T-cell (primary cell): Measurements from ENCODE around the gene PPME1. TPM values are rescaled to one million over a fixed set of nuclear protein-coding genes. Genes with fewer than 3 reads are reported as not detected.
"Not testable (repeated sequence)": the region's sequence is repeated elsewhere in the genome, so short reads cannot be mapped to it uniquely, and the experiment has no call there.

Experiments used
- ATAC-seq, 4 experiments: fragments of 200-7000 bp in 3 of 4; fragments of 150-1000 bp in 1 of 4; cut with Tn5 transposase; replicated peaks in 1 of 4; 1 replicate in 3 of 4; 2 replicates in 1 of 4; pipeline ENCODE4 v1.10.0; 2021; ENCODE audit warnings: moderate library complexity in 3 of 4, mild to moderate bottlenecking in 2 of 4, moderate number of reproducible peaks in 1 of 4
- CTCF ChIA-PET, 2 donors: fragments of 300-600 bp; sonication (Branson Sonifier 250); formaldehyde crosslinking; loops; one replicate each; lab custom pipeline; 2022; ENCODE audit warnings: antibody characterized with exemption in 2 of 2; lab: Charles Lee
- POLR2A ChIA-PET, 2 donors: fragments of 300-600 bp; sonication (Branson Sonifier 250); formaldehyde crosslinking; loops; one replicate each; lab custom pipeline; 2022; ENCODE audit warnings: antibody characterized with exemption in 2 of 2; lab: Charles Lee
- DNase-seq, 35 experiments: peaks; one replicate each; pipeline versions ENCODE4 v3.0.0 to v3.0.0-alpha.2; 2013 to 2023
- H3K27ac ChIP-seq: one replicate; pipeline ENCODE4 v1.5.1; 2013; ENCODE audit warnings: low read length
- H3K27me3 ChIP-seq, 2 experiments: replicated peaks in 1 of 2; 1 replicate in 1 of 2; 2 replicates in 1 of 2; pipeline versions ENCODE4 v1.6.1 to v1.7.0; 2013; ENCODE audit warnings: low read length in 1 of 2, mixed read lengths in 1 of 2; ENCODE audit not compliant: control insufficient read depth in 2 of 2, insufficient read depth in 2 of 2; ENCODE audit errors: extremely low read depth in 1 of 2
- H3K36me3 ChIP-seq, 2 donors: 1 replicate in 1 of 2; 2 replicates in 1 of 2; pipeline versions ENCODE4 v1.6.1 to v1.7.0; 2013; ENCODE audit warnings: low read length in 1 of 2; ENCODE audit not compliant: control insufficient read depth in 2 of 2, insufficient read depth in 1 of 2; ENCODE audit errors: extremely low read depth in 1 of 2
- H3K4me1 ChIP-seq, 2 experiments: 1 replicate in 1 of 2; 2 replicates in 1 of 2; pipeline versions ENCODE4 v1.6.1 to v1.7.0; 2013; ENCODE audit warnings: low read length in 2 of 2, mixed read lengths in 1 of 2; ENCODE audit not compliant: insufficient read depth in 2 of 2, control insufficient read depth in 1 of 2; ENCODE audit errors: extremely low read depth in 1 of 2
- H3K4me3 ChIP-seq, 2 donors: 1 replicate in 1 of 2; 2 replicates in 1 of 2; pipeline versions ENCODE4 v1.5.1 to v1.7.0; 2013; ENCODE audit warnings: mild to moderate bottlenecking in 2 of 2, low read length in 1 of 2, moderate library complexity in 1 of 2; ENCODE audit not compliant: control insufficient read depth in 1 of 2; ENCODE audit errors: extremely low read depth in 1 of 2
- H3K9me3 ChIP-seq: 2 replicates; pipeline ENCODE4 v1.7.0; 2013
- H3K27ac Mint-ChIP-seq, 2 donors: one replicate each; pipeline ENCODE4 v1.8.0; 2020 to 2021; ENCODE audit warnings: mild to moderate bottlenecking in 2 of 2, mixed read lengths in 2 of 2
- H3K27me3 Mint-ChIP-seq, 2 donors: one replicate each; pipeline ENCODE4 v1.8.0; 2021 to 2022; ENCODE audit warnings: mixed read lengths in 2 of 2
- H3K36me3 Mint-ChIP-seq: one replicate; pipeline ENCODE4 v1.8.0; 2021; ENCODE audit warnings: mixed read lengths
- H3K4me1 Mint-ChIP-seq, 3 donors: one replicate each; pipeline ENCODE4 v1.8.0; 2020 to 2022; ENCODE audit warnings: mixed read lengths in 3 of 3, mild to moderate bottlenecking in 1 of 3
- H3K4me3 Mint-ChIP-seq, 3 donors: one replicate each; pipeline ENCODE4 v1.8.0; 2020 to 2022; ENCODE audit warnings: mild to moderate bottlenecking in 3 of 3, mixed read lengths in 3 of 3, moderate library complexity in 3 of 3
- H3K9me3 Mint-ChIP-seq, 3 donors: one replicate each; pipeline ENCODE4 v1.8.0; 2020 to 2022; ENCODE audit warnings: mixed read lengths in 3 of 3
- WGBS: methylation state at CpG from one replicate; pipeline ENCODE4 v1.1.5; 2013; ENCODE audit warnings: missing lambda C conversion rate; ENCODE audit not compliant: insufficient coverage; 5-methylcytosine and 5-hydroxymethylcytosine counted together
- total RNA-seq, 35 experiments: library from RNA in 6 of 35; stranded (reverse) in 6 of 35; fragments of 120-200 nt in 1 of 35; gene quantifications; one replicate each; pipeline versions ENCODE4 v1.2.1 to v1.2.4 and lab custom pipeline; 2013 to 2026

Gene PPME1, protein sequence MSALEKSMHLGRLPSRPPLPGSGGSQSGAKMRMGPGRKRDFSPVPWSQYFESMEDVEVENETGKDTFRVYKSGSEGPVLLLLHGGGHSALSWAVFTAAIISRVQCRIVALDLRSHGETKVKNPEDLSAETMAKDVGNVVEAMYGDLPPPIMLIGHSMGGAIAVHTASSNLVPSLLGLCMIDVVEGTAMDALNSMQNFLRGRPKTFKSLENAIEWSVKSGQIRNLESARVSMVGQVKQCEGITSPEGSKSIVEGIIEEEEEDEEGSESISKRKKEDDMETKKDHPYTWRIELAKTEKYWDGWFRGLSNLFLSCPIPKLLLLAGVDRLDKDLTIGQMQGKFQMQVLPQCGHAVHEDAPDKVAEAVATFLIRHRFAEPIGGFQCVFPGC
- total RNA-seq (10 to 100 TPM; 17.1 to 21.1 (median 18.6) TPM), total RNA-seq (lab: John Stamatoyannopoulos, UW) (12.0 to 44.0 (median 19.9) reads per million in 29 experiments)
- total RNA-seq (2013) = 15.9 TPM

DNA sequence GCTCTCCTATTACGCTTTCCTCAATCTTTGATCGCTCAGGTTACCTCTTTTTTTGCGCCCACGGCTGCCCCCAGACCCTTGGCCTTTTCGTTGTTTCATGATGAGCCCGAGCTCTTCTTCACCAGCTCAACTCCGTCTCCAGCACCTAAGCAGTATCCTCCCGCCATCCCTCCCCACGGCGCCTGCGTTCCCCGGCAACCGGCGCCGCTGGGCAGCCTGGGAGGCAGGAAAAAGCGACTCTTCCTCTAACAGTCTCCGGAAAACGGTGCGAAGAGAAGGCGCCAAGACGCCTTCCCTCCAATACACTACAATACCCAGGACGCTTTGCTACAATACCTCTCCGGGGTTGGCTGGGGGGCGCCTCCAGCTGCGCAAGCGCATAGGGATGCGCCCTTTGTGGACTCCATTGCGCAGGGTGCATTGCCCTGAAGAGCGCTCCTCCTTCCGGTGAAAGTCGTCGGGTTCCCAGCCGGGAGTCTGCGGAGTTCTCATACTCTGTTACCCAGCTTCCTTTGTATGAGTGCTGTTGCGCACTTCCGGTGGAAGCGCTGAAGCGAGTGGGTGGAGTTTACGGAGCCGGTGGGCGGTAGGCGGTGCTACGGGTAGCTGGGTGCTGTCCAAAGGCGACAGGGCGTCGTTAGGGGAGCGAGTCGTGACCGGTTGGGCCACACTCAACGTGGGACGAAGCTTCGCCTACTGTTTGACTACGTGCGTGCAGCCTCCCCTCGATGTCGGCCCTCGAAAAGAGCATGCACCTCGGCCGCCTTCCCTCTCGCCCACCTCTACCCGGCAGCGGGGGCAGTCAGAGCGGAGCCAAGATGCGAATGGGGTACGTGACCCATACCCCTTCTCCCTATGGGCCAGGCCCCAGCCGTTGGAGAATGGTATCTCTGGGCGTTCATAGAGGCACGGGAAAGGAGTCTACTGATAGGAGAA, at the start of gene PPME1, which contains the start of gene C2CD3:
PPME1 (plus strand) TSS at position 596 of the 936 bp plus-strand sequence; CDS start at position 729, 133 bp downstream.
C2CD3 (minus strand) TSS at position 309 of the 936 bp plus-strand sequence; CDS start at position 99, 210 bp downstream.
- Histone ChIP-seq H3K27me3 (no peaks in the 10 kb centered on the region), H3K9me3 (no peaks in the 10 kb centered on the region), H3K4me1 (peaks cover 23 to 24% of the 10 kb centered on the region in 2 experiments), H3K36me3 (peaks cover 0 to 16% of the 10 kb centered on the region in 2 donors), H3K4me3 (peak within 1 kb of the TSS; percentile 64 to 81), H3K27ac (peak within 1 kb of the TSS; percentile 74)
- H3K9me3 Mint-ChIP-seq = no peaks in the 10 kb centered on the region
- no peaks in the 10 kb centered on the region for H3K27me3 Mint-ChIP-seq
- no peak within 1 kb of the TSS for H3K4me3 Mint-ChIP-seq
- peaks cover 4 to 27% (median 25%) of the 10 kb centered on the region in 3 donors for H3K4me1 Mint-ChIP-seq
- CTCF ChIA-PET = interaction anchor here in 1 of 2 donors (0.8 to 1.4 kb wide), 4 partner anchors 13 to 190 kb away, joined by 3 to 4 read pairs (median 4); no protein-coding TSS in a partner anchor
- H3K27ac Mint-ChIP-seq = no peak within 1 kb of the TSS
- ATAC-seq = peak; percentile 94 to 96 (median 96)
- DNase-seq = peak; percentile 91 to 99 (median 97)
- POLR2A ChIA-PET = interaction anchor here (0.6 to 1.7 kb wide), 6 partner anchors 62 to 463 kb away, joined by 3 to 8 read pairs (median 4); no protein-coding TSS in a partner anchor
- WGBS = under 1% methylated on average over 52 of the region's 68 CpGs
- H3K36me3 Mint-ChIP-seq = peaks cover 25% of the 10 kb centered on the region

DNA sequence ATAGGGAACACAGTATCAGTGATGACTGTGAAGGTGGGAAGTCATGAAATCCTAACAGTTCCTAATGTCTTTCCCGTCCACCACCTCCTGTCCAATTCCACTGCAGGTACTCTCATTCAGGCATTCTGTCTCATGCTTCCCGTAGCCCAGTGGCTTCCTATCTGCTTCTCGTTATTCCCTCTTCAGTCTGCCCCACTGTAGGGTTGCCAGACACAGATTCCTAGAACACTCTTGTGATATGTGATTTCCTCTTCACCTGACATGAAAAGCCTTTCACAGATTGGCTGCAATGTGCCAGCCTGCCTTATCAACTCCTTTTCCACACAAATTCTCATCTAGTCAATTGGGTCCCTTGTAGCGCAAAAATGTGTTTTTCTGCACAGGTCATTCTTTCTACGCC, 49.3 kb upstream of the PPME1 start:
- Histone ChIP-seq H3K4me1 (no peaks in the 10 kb centered on the region), H3K4me3 (no peak overlapping the region), H3K9me3 (no peaks in the 10 kb centered on the region), H3K27ac (no peak overlapping the region), H3K27me3 (no peaks in the 10 kb centered on the region), H3K36me3 (peaks cover 0 to 8% of the 10 kb centered on the region in 2 donors)
- ChIA-PET CTCF (no interaction called here), POLR2A (no interaction called here)
- Mint-ChIP-seq H3K9me3 (peaks cover 0 to 4% (median 0%) of the 10 kb centered on the region in 3 donors), H3K36me3 (peaks cover 35% of the 10 kb centered on the region), H3K27ac (no peak overlapping the region), H3K27me3 (no peaks in the 10 kb centered on the region), H3K4me1 (no peaks in the 10 kb centered on the region), H3K4me3 (no peak overlapping the region)
- 100% methylated on average over 4 of the region's 5 CpGs for WGBS
- no peak for DNase-seq
- ATAC-seq = no peak

DNA sequence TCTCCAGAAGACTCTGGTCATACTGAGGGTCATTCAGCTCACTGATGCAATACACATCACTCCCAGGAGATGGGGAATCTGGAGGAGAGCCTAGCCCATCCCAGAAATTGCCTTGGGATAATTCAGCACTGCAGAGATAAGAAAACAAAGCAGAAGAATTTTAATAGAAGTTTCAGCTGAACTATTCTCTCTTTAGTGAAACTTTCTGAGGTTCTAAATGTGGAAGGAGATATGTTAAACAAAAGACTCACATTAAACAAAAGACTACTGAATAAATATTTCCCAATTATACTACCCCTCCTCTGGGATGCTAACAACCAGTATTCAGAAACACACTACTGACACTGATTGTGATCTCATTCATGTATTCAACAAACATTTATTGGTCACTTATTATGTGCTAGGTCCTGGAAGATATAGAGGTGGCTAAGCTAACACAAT, 48.1 kb upstream of the PPME1 start:
- no peak overlapping the region for H3K27ac ChIP-seq
- no peaks in the 10 kb centered on the region for H3K27me3 ChIP-seq
- peaks cover 0 to 3% of the 10 kb centered on the region in 2 donors for H3K36me3 ChIP-seq
- Mint-ChIP-seq H3K36me3 (peaks cover 26% of the 10 kb centered on the region), H3K9me3 (peaks cover 0 to 4% (median 0%) of the 10 kb centered on the region in 3 donors), H3K4me1 (no peaks in the 10 kb centered on the region), H3K4me3 (no peak overlapping the region), H3K27me3 (no peaks in the 10 kb centered on the region), H3K27ac (no peak overlapping the region)
- ATAC-seq = no peak
- ChIA-PET POLR2A (no interaction called here), CTCF (interaction anchor here in 1 of 2 donors (0.6 kb wide), 1 partner anchor 190 kb away, joined by 3 read pairs; no protein-coding TSS in a partner anchor)
- H3K4me3 ChIP-seq = no peak overlapping the region
- no peaks in the 10 kb centered on the region for H3K4me1 ChIP-seq
- DNase-seq = no peak
- no peaks in the 10 kb centered on the region for H3K9me3 ChIP-seq

DNA sequence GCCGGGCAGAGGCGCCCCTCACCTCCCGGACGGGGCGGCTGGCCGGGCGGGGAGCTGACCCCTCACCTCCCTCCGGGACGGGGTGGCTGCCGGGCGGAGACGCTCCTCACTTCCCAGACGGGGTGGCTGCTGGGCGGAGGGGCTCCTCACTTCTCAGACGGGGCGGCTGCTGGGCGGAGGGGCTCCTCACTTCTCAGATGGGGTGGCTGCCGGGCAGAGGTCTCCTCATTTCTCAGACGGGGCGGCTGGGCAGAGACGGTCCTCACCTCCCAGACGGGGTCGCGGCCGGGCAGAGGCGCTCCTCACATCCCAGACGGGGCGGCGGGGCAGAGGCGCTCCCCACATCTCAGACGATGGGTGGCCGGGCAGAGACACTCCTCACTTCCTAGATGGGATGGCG, 42.0 kb upstream of the PPME1 start:
- H3K4me1 ChIP-seq, H3K4me3 ChIP-seq, H3K9me3 ChIP-seq, H3K27me3 ChIP-seq, H3K9me3 Mint-ChIP-seq, H3K4me3 Mint-ChIP-seq, ATAC-seq, H3K27ac ChIP-seq, H3K27me3 Mint-ChIP-seq, H3K27ac Mint-ChIP-seq, DNase-seq, CTCF ChIA-PET, H3K4me1 Mint-ChIP-seq, POLR2A ChIA-PET: not testable (repeated sequence)
- 100% methylated on average over 7 of the region's 33 CpGs for WGBS
- peaks cover 38% of the 10 kb centered on the region for H3K36me3 Mint-ChIP-seq
- peaks cover 0 to 25% of the 10 kb centered on the region in 2 donors for H3K36me3 ChIP-seq

DNA sequence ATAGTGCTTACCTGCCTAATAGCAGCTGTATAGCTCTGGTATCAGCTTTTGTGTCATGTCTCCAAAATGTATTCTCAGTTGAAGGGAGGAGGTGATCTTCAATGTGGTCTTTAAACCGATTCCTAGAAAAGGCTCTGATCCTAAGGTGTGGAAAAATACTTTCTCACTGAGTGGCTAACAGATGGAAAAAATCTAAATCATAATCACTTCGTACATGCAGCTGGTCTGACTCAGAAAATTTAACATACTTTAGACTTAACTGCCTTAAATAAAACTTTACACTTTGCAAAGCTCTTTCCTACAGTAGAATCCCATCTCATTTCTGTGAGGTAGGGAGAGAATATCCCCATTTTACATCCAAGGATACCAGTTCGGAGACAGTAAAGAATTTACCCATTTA, 38.3 kb upstream of the PPME1 start:
- Histone ChIP-seq H3K36me3 (peaks cover 0 to 46% of the 10 kb centered on the region in 2 donors), H3K9me3 (no peaks in the 10 kb centered on the region), H3K27me3 (no peaks in the 10 kb centered on the region), H3K27ac (no peak overlapping the region), H3K4me3 (no peak overlapping the region), H3K4me1 (no peaks in the 10 kb centered on the region)
- Mint-ChIP-seq H3K36me3 (peaks cover 55% of the 10 kb centered on the region), H3K4me3 (no peak overlapping the region), H3K9me3 (no peaks in the 10 kb centered on the region), H3K27me3 (no peaks in the 10 kb centered on the region), H3K4me1 (no peaks in the 10 kb centered on the region), H3K27ac (no peak overlapping the region)
- DNase-seq (no peak), ATAC-seq (no peak)
- ChIA-PET CTCF (interaction anchor here in 1 of 2 donors (0.6 kb wide), 1 partner anchor 429 kb away, joined by 6 read pairs; no protein-coding TSS in a partner anchor), POLR2A (no interaction called here)
- no CpG with 5 or more reads among the region's 3 CpGs for WGBS

DNA sequence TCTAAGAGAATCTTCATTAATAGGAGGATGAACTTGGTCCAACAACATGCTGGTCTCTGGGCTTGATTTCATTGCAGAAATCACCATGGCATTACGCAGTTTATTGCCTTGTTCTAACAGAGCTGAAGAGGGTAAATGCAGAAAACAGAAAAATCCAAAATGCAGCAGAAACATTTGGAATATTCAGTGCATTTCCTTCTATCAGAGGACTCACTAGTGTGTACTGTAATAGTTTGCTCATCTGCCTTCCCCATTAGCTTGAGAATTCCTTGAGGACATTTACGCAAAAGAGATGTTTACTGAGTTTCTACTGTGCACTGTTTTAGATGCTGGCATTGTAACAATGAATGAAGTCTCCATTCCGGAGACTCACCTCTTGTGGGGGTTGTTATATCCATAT, 37.7 kb upstream of the PPME1 start:
- Histone ChIP-seq H3K4me3 (no peak overlapping the region), H3K27ac (no peak overlapping the region), H3K9me3 (no peaks in the 10 kb centered on the region), H3K36me3 (peaks cover 0 to 51% of the 10 kb centered on the region in 2 donors), H3K4me1 (no peaks in the 10 kb centered on the region), H3K27me3 (no peaks in the 10 kb centered on the region)
- Mint-ChIP-seq H3K9me3 (no peaks in the 10 kb centered on the region), H3K27me3 (no peaks in the 10 kb centered on the region), H3K36me3 (peaks cover 61% of the 10 kb centered on the region), H3K4me1 (no peaks in the 10 kb centered on the region), H3K27ac (no peak overlapping the region), H3K4me3 (no peak overlapping the region)
- ChIA-PET CTCF (interaction anchor here in 1 of 2 donors (0.6 kb wide), 1 partner anchor 430 kb away, joined by 6 read pairs; no protein-coding TSS in a partner anchor), POLR2A (no interaction called here)
- ATAC-seq (no peak), DNase-seq (no peak)
- no CpG with 5 or more reads among the region's 3 CpGs for WGBS
